ENCODE data around the gene SCFD2. TPM values are rescaled to one million over a fixed set of nuclear protein-coding genes. Genes with fewer than 3 reads are reported as not detected.

SCFD2 gene
- total RNA-seq, 1 experiment from 2014 or later: 36.6 TPM

- ChIA-PET CTCF (no interaction called here), POLR2A (ENCODE audit: unreplicated experiment) (no interaction called here)
- DNase-seq: no peak
- Histone ChIP-seq H3K27ac (ENCODE audit: low read length) (no peak overlapping the region), H3K4me1 (ENCODE audit: insufficient read depth, low read length) (no peaks in the 10 kb centered on the region), H3K9me2 (replicated peaks; ENCODE audit: low read length) (no peaks in the 10 kb centered on the region), H3F3A (ENCODE audit: low read length, unreplicated experiment) (no peaks in the 10 kb centered on the region), H3K27me3 (ENCODE audit: low read length) (no peaks in the 10 kb centered on the region), H4K20me1 (ENCODE audit: low read length) (no peaks in the 10 kb centered on the region), H3K36me3 (ENCODE audit: low read depth, low read length) (no peaks in the 10 kb centered on the region), H3K4me2 (ENCODE audit: low read length) (no peak overlapping the region), H3K9me3 (ENCODE audit: low read length) (no peaks in the 10 kb centered on the region), H3K4me3 (ENCODE audit: low read length) (no peak overlapping the region), H3K79me2 (ENCODE audit: low read length) (no peaks in the 10 kb centered on the region), H2AFZ (ENCODE audit: low read length) (no peak overlapping the region), H3K9ac (ENCODE audit: low read length) (no peak overlapping the region)
- no peak for ATAC-seq
- TF ChIP-seq EZH2 (IDR thresholded peaks at IDR 0.05; ENCODE audit: low read length, unreplicated experiment) (no peak), EZH2phosphoT487 (IDR thresholded peaks at IDR 0.05; ENCODE audit: borderline replicate concordance, low read length) (no peak), CTCF (conservative IDR thresholded peaks at IDR 0.05; ENCODE audit: low read depth, low read length) (no peak)
- BruUV-seq (replicated peaks): no TSS peak
- intact Hi-C loops (cut with micrococcal nuclease): no loop called here
Observed at GRCh38 chr4:52903273-52903672, 462.6 kb downstream of the SCFD2 start.

GRCh38 chr4:52894443-52894842 lies 471.4 kb downstream of the SCFD2 start:
- CTCF ChIA-PET: no interaction called here
- Histone ChIP-seq H3K4me1 (ENCODE audit: insufficient read depth, low read length) (no peaks in the 10 kb centered on the region), H3K27me3 (ENCODE audit: low read length) (no peaks in the 10 kb centered on the region), H3K9me3 (ENCODE audit: low read length) (no peaks in the 10 kb centered on the region), H3K27ac (ENCODE audit: low read length) (no peak overlapping the region), H3K79me2 (ENCODE audit: low read length) (no peaks in the 10 kb centered on the region), H3K4me3 (ENCODE audit: low read length) (no peak overlapping the region), H3K4me2 (ENCODE audit: low read length) (no peak overlapping the region), H3K36me3 (ENCODE audit: low read depth, low read length) (no peaks in the 10 kb centered on the region), H4K20me1 (ENCODE audit: low read length) (no peaks in the 10 kb centered on the region), H3K9ac (ENCODE audit: low read length) (no peak overlapping the region), H3F3A (ENCODE audit: low read length, unreplicated experiment) (no peaks in the 10 kb centered on the region), H3K9me2 (replicated peaks; ENCODE audit: low read length) (no peaks in the 10 kb centered on the region), H2AFZ (ENCODE audit: low read length) (no peak overlapping the region)
- no peak for DNase-seq
- BruUV-seq (replicated peaks): no TSS peak
- TF ChIP-seq CTCF (conservative IDR thresholded peaks at IDR 0.05; ENCODE audit: low read depth, low read length) (no peak), EZH2 (IDR thresholded peaks at IDR 0.05; ENCODE audit: low read length, unreplicated experiment) (no peak), EZH2phosphoT487 (IDR thresholded peaks at IDR 0.05; ENCODE audit: borderline replicate concordance, low read length) (no peak)
- intact Hi-C loops (cut with micrococcal nuclease): no loop called here
- POLR2A ChIA-PET (ENCODE audit: unreplicated experiment): interaction anchor here (0.8 kb wide), 1 partner anchor 16 kb away, joined by 5 read pairs; no protein-coding TSS in a partner anchor
- ATAC-seq: no peak

- intact Hi-C loops (cut with micrococcal nuclease): no loop called here
- no peaks in the 10 kb centered on the region for H3K36me3 ChIP-seq (ENCODE audit: low read depth, low read length)
- no peak overlapping the region for H3K4me3 ChIP-seq (ENCODE audit: low read length)
- POLR2A ChIA-PET (ENCODE audit: unreplicated experiment): no interaction called here
- no TSS peak for BruUV-seq (replicated peaks)
- H3K9me3 ChIP-seq (ENCODE audit: low read length): no peaks in the 10 kb centered on the region
- H3F3A ChIP-seq (ENCODE audit: low read length, unreplicated experiment): no peaks in the 10 kb centered on the region
- no peak overlapping the region for H2AFZ ChIP-seq (ENCODE audit: low read length)
- H4K20me1 ChIP-seq (ENCODE audit: low read length): no peaks in the 10 kb centered on the region
- CTCF ChIA-PET: no interaction called here
- DNase-seq: no peak
- H3K9me2 ChIP-seq (replicated peaks; ENCODE audit: low read length): no peaks in the 10 kb centered on the region
- ATAC-seq: no peak
- H3K9ac ChIP-seq (ENCODE audit: low read length): no peak overlapping the region
- H3K4me2 ChIP-seq (ENCODE audit: low read length): no peak overlapping the region
- H3K79me2 ChIP-seq (ENCODE audit: low read length): no peaks in the 10 kb centered on the region
- H3K27ac ChIP-seq (ENCODE audit: low read length): no peak overlapping the region
- H3K27me3 ChIP-seq (ENCODE audit: low read length): no peaks in the 10 kb centered on the region
- H3K4me1 ChIP-seq (ENCODE audit: insufficient read depth, low read length): no peaks in the 10 kb centered on the region
- no peak for TF ChIP-seq EZH2phosphoT487 (IDR thresholded peaks at IDR 0.05; ENCODE audit: borderline replicate concordance, low read length)
- no peak for TF ChIP-seq CTCF (conservative IDR thresholded peaks at IDR 0.05; ENCODE audit: low read depth, low read length)
- TF ChIP-seq EZH2 (IDR thresholded peaks at IDR 0.05; ENCODE audit: low read length, unreplicated experiment): no peak
Observed at GRCh38 chr4:52892880-52893279, 473.0 kb downstream of the SCFD2 start.

Measured in PC-3 (cell line).